NCI-H128 (cell line): ENCODE data around the gene POTEB2.
"Not testable (repeated sequence)": the region's sequence is repeated elsewhere in the genome, so short reads cannot be mapped to it uniquely, and the experiment has no call there.

Source experiments
- DNase-seq: peaks from one replicate; lab custom pipeline; 2025; ENCODE audit not compliant: unreplicated experiment; lab: John Stamatoyannopoulos, UW

POTEB2 gene

GRCh38 chr15:20866214-20866613 lies at the start of gene POTEB2:
POTEB2 (minus strand) TSS chr15:20866314; CDS start chr15:20866281, 33 bp downstream.
- not testable (repeated sequence) for DNase-seq

DNA sequence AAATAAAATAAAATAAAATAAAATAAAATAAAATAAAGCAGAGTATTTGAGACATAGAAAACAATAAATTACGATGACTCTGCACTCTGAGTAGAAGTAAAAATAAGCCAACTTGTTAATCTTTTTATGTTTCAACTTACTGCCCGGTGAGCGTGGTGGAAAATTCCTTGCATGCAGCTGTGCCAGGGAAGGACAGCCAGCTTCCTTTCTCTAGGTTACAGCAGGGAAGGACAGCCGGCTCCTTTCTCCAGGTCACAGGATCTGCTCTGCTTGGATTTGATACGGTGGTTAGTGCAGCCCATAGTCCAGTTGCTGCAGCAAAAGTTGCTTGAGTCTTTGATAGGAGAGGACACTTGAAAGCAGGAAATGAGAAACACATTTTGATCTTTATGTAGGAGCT lies 13.8 kb upstream of the POTEB2 start:
- DNase-seq, result not testable (repeated sequence)

DNA sequence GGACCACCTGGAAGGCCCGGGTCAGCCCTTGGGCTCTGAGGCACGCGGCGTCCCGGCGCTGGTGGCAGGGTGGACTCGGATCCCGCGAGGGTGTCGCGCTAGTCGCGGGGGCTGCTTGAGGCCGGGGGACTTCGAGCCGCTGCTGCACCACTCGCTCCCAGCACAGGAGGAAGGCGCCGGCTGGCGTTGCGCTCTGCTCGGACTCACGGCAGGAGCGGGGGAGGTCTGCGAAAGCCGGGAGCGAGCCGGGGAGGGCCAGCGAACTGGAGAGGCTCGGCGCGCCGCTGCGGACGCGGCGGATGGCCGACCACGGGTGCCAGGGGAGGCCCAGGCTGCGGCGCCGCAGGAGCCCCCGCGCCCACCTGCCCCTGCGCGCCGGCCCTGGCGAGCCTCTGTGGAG lies 12.3 kb upstream of the POTEB2 start:
- DNase-seq, result not testable (repeated sequence)

DNA sequence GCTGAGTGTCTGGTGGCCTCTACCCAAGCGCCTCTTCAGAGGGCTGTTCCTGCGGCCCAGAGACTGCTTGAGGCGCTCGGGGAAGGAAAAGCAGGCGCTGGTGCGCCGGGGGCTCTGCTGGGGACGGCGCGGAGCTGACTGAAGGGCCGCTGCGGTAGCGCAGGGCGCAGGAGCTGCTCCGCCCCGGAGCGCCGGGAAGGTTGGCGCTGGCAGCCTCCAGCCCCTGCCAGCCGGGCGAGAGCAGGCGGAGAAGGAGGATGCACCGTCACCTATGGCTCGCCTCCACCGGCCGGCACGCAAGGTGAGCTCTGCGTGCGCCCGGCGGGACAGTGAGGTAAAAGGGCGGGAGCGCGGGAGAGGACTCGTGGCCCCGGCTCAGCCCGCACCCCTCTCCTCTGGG lies 11.7 kb upstream of the POTEB2 start:
- DNase-seq, result not testable (repeated sequence)
